Fibroblast of lung (primary cell): ENCODE measurements around the gene HDAC2.

Source experiments
- CTCF ChIP-seq, 2 donors: IDR thresholded peaks in 1 of 2; conservative IDR thresholded peaks in 1 of 2; 1 replicate in 1 of 2; 2 replicates in 1 of 2; pipeline ENCODE4 v1.5.1; 2011 to 2012; ENCODE audit warnings: low read length in 2 of 2, control low read depth in 1 of 2, inconsistent platforms in 1 of 2, low read depth in 1 of 2, mild to moderate bottlenecking in 1 of 2
- EZH2 ChIP-seq: IDR thresholded peaks from 2 replicates; pipeline ENCODE4 v1.5.1; 2012; ENCODE audit warnings: low read length, control low read depth, mild to moderate bottlenecking; ENCODE audit errors: missing control alignments

- TF ChIP-seq CTCF (conservative IDR thresholded peaks at IDR 0.05 in 1 of 2, IDR thresholded peaks at IDR 0.05 in 1 of 2; ENCODE audit: low read depth in 1 of 2, low read length in 2 of 2), result peak; percentile 85 to 96
- TF ChIP-seq EZH2, result no peak
Observed at GRCh38 chr6:113994934-113995342, 24.0 kb upstream of the HDAC2 start.
